Gastroesophageal sphincter (tissue), 4 donors: ENCODE data around the gene NUP42. TPM values are rescaled to one million over a fixed set of nuclear protein-coding genes. Genes with fewer than 3 reads are reported as not detected.

Experiments
- ATAC-seq: fragments of 150-250 bp; one replicate; pipeline ENCODE4 v1.9.1; 2016; ENCODE audit warnings: mild to moderate bottlenecking, moderate library complexity
- H3K27ac ChIP-seq, 4 donors: fragments of 200-600 bp; sonication (generic) in 3 of 4; 1 replicate in 3 of 4; 2 replicates in 1 of 4; pipeline ENCODE4 v1.5.1; 2016 to 2019
- H3K27me3 ChIP-seq: fragments of 200-600 bp; sonication (generic); one replicate; pipeline ENCODE4 v1.5.1; 2019
- H3K36me3 ChIP-seq, 2 donors: fragments of 200-600 bp; sonication (generic); one replicate each; pipeline ENCODE4 v1.5.1; 2019; ENCODE audit warnings: control low read depth in 1 of 2
- H3K4me1 ChIP-seq, 3 donors: fragments of 200-600 bp; sonication (generic); 1 replicate in 2 of 3; 2 replicates in 1 of 3; pipeline ENCODE4 v1.5.1; 2016 to 2019; ENCODE audit warnings: control low read depth in 2 of 3
- H3K4me3 ChIP-seq, 2 donors: fragments of 200-600 bp; sonication (generic); one replicate each; pipeline ENCODE4 v1.5.1; 2019; ENCODE audit warnings: mild to moderate bottlenecking in 1 of 2, moderate library complexity in 1 of 2
- H3K9me3 ChIP-seq, 3 donors: fragments of 200-600 bp; sonication (generic); one replicate each; pipeline ENCODE4 v1.5.1; 2017 to 2019; ENCODE audit warnings: control low read depth in 2 of 3
- CTCF ChIP-seq, 4 experiments: fragments of 200-600 bp in 2 of 4; fragments of 450-650 bp in 2 of 4; sonication (generic) in 1 of 4; IDR thresholded peaks; one replicate each; pipeline ENCODE4 v1.5.1; 2017 to 2019; ENCODE audit warnings: antibody characterized with exemption in 4 of 4, mild to moderate bottlenecking in 2 of 4, moderate library complexity in 2 of 4
- EP300 ChIP-seq: sonication (generic); formaldehyde crosslinking; IDR thresholded peaks from one replicate; pipeline ENCODE4 v1.6.1; 2017; ENCODE audit warnings: antibody characterized with exemption, mild to moderate bottlenecking
- POLR2A ChIP-seq, 2 donors: fragments of 450-650 bp; IDR thresholded peaks; one replicate each; pipeline ENCODE4 v1.6.1; 2017; ENCODE audit warnings: antibody characterized with exemption in 2 of 2, mild to moderate bottlenecking in 2 of 2, moderate library complexity in 1 of 2
- POLR2AphosphoS5 ChIP-seq: sonication (generic); formaldehyde crosslinking; IDR thresholded peaks from one replicate; pipeline ENCODE4 v1.6.1; 2017; ENCODE audit warnings: antibody characterized with exemption
- WGBS, 2 donors: methylation state at CpG; one replicate each; pipeline ENCODE4 v1.1.5; 2018; ENCODE audit warnings: low coverage in 1 of 2; 5-methylcytosine and 5-hydroxymethylcytosine counted together
- total RNA-seq, 4 donors: library from RNA; depleted of rRNA; stranded (reverse); fragments of >200 nt; gene quantifications; one replicate each; pipeline ENCODE4 v1.1.0, GENCODE V29; 2016

NUP42 gene
- total RNA-seq, 4 donors from 2014 or later, result 27.7 to 32.7 (median 31.6) TPM

- no peaks in the 10 kb centered on the region for H3K27me3 ChIP-seq
- H3K36me3 ChIP-seq, result peaks cover 0 to 66% of the 10 kb centered on the region in 2 donors
- H3K4me3 ChIP-seq, result no peak overlapping the region
- no peaks in the 10 kb centered on the region for H3K4me1 ChIP-seq
- TF ChIP-seq POLR2A (IDR thresholded peaks at IDR 0.05) (no peak), POLR2AphosphoS5 (no peak), EP300 (no peak), CTCF (IDR thresholded peaks at IDR 0.05) (no peak)
- WGBS, 2 donors, result 50 to 83% methylated on average over 2 to 4 of the region's 6 CpGs
- no peak overlapping the region for H3K27ac ChIP-seq
- H3K9me3 ChIP-seq, result no peaks in the 10 kb centered on the region
- no peak for ATAC-seq
These were observed 24.2 kb upstream of the NUP42 start for GRCh38 chr7:23157679-23158078.

GRCh38 chr7:23158546-23158945 is 23.3 kb upstream of the NUP42 start:
- no peak overlapping the region for H3K27ac ChIP-seq
- TF ChIP-seq POLR2AphosphoS5, result no peak
- no peak for TF ChIP-seq CTCF (IDR thresholded peaks at IDR 0.05)
- no peak for TF ChIP-seq POLR2A (IDR thresholded peaks at IDR 0.05)
- TF ChIP-seq EP300, result no peak
- ATAC-seq, result no peak
- H3K27me3 ChIP-seq, result no peaks in the 10 kb centered on the region
- no peak overlapping the region for H3K4me3 ChIP-seq
- H3K36me3 ChIP-seq, result peaks cover 0 to 57% of the 10 kb centered on the region in 2 donors
- 92 to 100% methylated on average over 2 of the region's 2 CpGs for WGBS, 2 donors
- H3K9me3 ChIP-seq, result no peaks in the 10 kb centered on the region
- no peaks in the 10 kb centered on the region for H3K4me1 ChIP-seq

- H3K27me3 ChIP-seq, result no peaks in the 10 kb centered on the region
- TF ChIP-seq POLR2A (IDR thresholded peaks at IDR 0.05) (no peak), POLR2AphosphoS5 (no peak), EP300 (no peak), CTCF (IDR thresholded peaks at IDR 0.05) (no peak)
- no peak overlapping the region for H3K27ac ChIP-seq
- WGBS, 2 donors, result 80 to 100% methylated on average over 1 of the region's 1 CpG
- ATAC-seq, result no peak
- no peak overlapping the region for H3K4me3 ChIP-seq
- no peaks in the 10 kb centered on the region for H3K9me3 ChIP-seq
- H3K36me3 ChIP-seq, result peaks cover 0 to 40% of the 10 kb centered on the region in 2 donors
- no peaks in the 10 kb centered on the region for H3K4me1 ChIP-seq
These were observed 20.4 kb upstream of the NUP42 start for GRCh38 chr7:23161482-23161881.

- H3K9me3 ChIP-seq, result no peaks in the 10 kb centered on the region
- no peak for TF ChIP-seq CTCF (IDR thresholded peaks at IDR 0.05)
- TF ChIP-seq EP300, result no peak
- TF ChIP-seq POLR2AphosphoS5, result no peak
- H3K36me3 ChIP-seq, result peaks cover 0 to 30% of the 10 kb centered on the region in 2 donors
- no peak for ATAC-seq
- H3K27ac ChIP-seq, result no peak overlapping the region
- H3K27me3 ChIP-seq, result no peaks in the 10 kb centered on the region
- 96 to 97% methylated on average over 3 of the region's 3 CpGs for whole genome bisulfite sequencing, 2 donors
- no peak overlapping the region for H3K4me3 ChIP-seq
- no peaks in the 10 kb centered on the region for H3K4me1 ChIP-seq
These were observed 17.0 kb upstream of the NUP42 start for GRCh38 chr7:23164846-23165245.

GRCh38 chr7:23165316-23165715 is 16.5 kb upstream of the NUP42 start:
- H3K4me1 ChIP-seq, result no peaks in the 10 kb centered on the region
- TF ChIP-seq POLR2A (IDR thresholded peaks at IDR 0.05), result no peak
- TF ChIP-seq POLR2AphosphoS5, result no peak
- no peak for TF ChIP-seq EP300
- no peak for TF ChIP-seq CTCF (IDR thresholded peaks at IDR 0.05)
- no peaks in the 10 kb centered on the region for H3K27me3 ChIP-seq
- H3K27ac ChIP-seq, result no peak overlapping the region
- ATAC-seq, result no peak
- peaks cover 0 to 30% of the 10 kb centered on the region in 2 donors for H3K36me3 ChIP-seq
- WGBS, 2 donors, result 81 to 100% methylated on average over 1 of the region's 1 CpG
- no peak overlapping the region for H3K4me3 ChIP-seq
- H3K9me3 ChIP-seq, result no peaks in the 10 kb centered on the region
